Activated CD8-positive, alpha-beta memory T cell treated with anti-CD3 and anti-CD28 coated beads, Interleukin-2, amount 50 U/mL, for 4 hours (primary cell): Measurements from ENCODE around the gene GALR2.

Experiments
- DNase-seq: peaks from one replicate; pipeline ENCODE4 v3.0.0-alpha.2; 2020

Gene GALR2

GRCh38 chr17:76102944-76103273 lies 28.3 kb downstream of the GALR2 start:
- DNase-seq = no peak

DNA sequence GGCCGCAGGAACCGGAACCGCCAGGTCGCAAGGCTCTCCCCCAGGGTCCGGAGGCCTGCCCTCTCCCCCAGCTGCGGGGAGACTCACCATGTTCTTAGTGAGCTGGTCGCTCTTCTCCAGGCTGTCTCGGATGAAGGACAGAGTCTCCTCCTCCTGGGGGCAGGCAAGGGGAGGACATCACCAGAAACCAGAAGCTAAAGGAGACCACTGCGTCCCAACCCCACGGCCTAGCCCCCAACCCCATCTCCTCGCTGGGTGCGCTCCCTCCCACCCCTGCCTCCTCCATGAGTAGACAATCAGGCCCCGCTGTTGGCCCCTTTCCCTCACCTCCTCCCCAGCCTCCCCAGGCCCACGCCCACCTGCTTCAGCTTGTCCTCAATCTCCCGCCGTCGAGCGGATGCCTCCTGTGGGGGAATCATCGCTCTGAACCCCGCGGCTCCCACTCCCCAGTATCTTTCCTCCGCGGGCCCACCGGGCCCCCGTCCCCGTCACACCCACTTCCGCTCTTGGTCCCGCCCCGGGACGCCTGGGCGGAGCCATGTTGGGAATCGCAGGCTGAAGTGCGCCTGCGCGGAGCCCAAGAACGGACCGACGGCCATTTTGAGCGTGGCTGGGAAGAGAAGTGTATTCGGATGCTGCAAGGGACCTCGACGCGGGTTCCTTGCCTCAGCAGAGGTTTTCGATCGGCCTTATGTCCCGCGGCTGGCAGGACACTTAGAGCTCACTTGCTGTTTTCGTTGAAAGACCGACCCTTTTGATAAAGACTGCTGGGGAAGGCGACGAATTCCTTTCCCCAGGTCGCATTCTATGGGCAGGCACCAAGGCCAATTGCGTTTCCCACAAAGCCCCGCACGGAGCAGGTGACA lies 28.9 kb downstream of the GALR2 start, which contains the start of gene EXOC7:
Gene EXOC7 (minus strand): TSS at position 514 of the 866 bp plus-strand sequence. CDS start 95 bp downstream, at position 419.
- peak; percentile 92 for DNase-seq

GRCh38 chr17:76104140-76104895 lies 29.7 kb downstream of the GALR2 start:
- no peak for DNase-seq

DNA sequence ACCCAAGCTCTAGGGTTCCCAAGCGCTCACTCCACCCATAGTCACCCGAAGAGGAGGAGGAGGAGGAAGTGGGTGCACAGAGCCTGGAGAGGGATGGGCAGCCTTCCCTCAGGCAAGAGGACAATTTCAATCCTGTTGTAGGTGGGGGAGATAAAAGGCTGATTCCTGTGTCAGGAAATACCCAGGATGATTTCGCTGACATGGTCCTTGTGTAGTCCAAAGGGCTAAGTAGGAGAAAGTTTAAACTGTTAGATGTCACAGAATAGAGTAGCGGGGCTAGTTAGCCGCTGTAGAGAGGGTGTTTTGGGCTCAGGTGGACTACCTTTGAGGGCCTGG lies 30.3 kb downstream of the GALR2 start:
- no peak for DNase-seq

GRCh38 chr17:76106703-76107102 lies 32.1 kb downstream of the GALR2 start:
- DNase-seq = no peak

GRCh38 chr17:76107509-76107908 lies 32.9 kb downstream of the GALR2 start:
- DNase-seq = no peak

- no peak for DNase-seq
Measured at GRCh38 chr17:76111956-76112355, 37.4 kb downstream of the GALR2 start.

- DNase-seq = no peak
Measured at GRCh38 chr17:76115138-76115754, 40.7 kb downstream of the GALR2 start.

GRCh38 chr17:76119409-76120371 lies 45.1 kb downstream of the GALR2 start:
- DNase-seq = no peak

DNA sequence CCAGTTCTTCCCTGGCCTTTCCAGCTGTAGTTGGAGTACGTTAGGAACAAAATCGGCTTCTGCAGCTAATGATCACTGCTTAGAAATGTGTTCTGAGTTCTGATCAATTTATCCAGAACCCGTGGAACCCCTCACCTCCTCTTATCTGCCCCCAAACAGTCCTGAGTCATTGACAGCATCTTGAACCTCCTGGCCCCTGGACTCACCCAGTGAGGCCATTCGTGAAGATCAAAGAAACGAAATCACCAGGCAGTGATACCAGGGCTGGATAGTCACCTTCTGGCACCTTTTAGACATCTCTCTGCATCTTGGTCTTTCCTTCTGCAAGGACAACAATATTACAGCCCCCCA lies 46.1 kb downstream of the GALR2 start:
- no peak for DNase-seq

- DNase-seq = no peak
Measured at GRCh38 chr17:76121932-76122430, 47.4 kb downstream of the GALR2 start.

DNA sequence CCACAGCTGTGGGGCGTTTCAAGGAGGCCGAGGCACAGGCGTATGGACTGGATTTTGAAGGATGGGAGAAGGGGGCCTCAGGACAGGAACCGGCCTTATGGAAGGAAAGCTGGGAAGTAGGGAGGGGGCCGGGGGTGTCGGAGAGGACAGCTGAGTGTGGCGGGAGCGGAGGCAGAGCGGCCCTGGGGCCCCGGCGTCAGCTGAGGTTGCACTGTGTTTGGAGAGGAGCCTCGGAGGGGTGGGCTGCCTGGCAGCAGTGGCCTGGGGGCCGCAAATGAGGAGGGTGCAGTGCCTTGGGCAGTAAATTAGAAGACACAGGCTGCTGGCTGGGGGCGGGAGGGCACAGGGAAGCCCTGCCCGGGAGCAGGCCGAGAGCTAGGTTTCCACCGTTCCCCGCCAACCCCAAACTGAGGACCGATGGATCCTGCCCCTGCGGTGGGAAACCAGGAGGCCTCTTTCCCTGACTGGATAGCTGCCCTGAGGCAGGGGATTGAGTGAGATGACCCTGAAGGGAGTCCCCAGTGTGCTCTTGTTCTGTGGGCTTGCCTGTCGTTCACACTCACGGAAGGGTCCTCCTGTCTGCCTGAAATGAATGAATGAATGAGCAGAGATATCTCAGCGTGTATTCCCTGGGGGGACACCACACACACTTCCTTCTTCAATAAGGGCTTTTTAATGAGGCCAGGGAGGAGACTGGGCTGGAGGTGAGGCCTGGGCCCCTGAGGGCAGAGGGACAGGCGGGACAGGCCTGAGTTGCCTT lies 48.0 kb downstream of the GALR2 start:
- DNase-seq = no peak

DNA sequence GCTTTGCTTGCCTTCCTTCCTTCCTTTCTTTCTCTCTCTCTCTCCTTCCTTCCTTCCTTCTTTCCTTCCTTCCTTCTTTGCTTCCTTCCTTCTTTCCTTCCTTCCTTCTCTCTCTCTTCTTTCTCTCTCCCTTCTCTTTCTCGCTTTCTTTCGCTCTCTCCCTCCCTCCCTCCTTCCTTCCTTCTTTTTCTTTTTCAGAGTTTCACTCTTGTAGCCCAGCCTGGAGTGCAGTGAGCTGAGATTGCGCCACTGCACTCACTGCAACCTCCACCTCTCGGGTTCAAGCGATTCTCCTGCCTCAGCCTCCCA lies 48.6 kb downstream of the GALR2 start:
- DNase-seq = no peak

DNA sequence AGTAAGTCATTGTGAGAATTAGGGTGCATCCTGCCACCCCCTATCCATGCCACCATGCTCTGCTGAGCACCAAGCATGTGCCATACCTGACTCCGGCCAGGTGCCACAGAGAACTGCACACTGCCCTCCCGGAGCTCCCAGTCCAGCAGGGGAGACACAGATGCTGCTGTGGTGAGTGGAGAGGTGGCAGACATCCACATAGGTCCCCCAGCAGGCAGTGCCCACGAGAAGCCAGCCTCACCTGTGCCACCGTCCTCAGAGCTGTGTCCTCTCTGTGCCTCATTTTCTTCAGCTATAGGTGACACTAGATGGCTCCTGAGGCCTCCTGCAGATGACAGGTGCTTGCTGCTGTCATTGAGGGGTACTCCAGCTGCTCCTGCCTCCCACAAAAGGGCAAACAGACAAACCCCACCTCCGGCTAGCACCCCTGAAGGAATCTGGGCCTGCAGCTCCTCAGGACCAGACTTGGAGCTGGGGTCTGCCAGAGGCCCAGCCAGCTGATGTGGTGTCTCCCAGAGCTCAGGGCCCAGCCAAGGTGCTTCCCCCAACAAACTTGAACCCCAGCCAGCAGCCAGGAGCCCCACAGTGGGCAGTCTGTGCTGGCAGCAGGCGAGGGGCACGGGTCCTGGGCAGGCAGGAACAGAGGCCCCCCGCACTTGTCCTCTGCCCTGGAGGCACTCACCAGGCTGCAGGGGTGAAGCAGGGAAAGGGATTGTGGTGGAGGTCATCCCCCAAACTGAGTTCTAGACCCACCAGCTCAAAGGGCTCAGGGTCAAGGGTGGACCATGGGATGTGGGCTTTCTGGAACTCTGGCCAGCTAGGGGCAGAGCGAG lies 49.4 kb downstream of the GALR2 start:
- no peak for DNase-seq

DNA sequence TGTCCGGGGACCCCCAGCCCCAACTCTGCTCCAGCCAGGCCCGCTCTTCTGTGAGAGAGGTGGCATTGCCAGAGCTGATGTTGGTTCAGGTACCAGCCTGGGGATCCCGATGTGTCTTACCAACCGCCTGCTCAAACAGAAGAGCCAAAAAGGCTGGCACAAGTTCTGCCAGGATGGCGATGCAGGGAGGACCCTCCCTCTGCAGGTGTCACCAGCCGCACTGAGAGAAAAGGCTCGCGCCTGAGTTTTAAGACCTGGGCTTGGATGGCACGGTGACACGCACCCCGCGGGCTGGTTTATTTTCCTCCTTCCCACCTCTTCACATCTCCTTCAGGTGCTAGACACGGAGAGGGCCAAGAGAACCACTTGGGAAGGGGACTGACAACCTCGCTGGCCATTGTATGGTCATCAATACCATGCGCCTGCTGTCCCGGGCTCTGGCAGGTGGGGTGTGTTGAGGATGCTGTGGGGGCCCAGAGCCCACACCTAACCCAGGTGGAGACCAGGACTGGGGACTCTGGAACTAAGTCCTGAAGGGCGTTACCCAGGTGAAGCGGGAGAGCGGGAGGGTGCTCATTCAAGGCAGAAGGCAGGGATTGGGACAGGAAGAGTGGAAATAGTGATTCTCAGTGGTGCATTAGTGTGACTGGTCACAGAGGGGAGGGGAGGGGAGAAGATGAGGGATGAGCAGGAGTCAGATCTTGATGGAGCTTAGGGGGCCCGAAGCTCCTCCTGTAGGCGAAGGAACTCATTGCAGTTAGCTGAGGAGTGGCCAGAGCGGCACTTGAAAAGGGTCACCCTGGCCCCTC lies 50.2 kb downstream of the GALR2 start:
- no peak for DNase-seq

GRCh38 chr17:76125391-76125675 lies 50.8 kb downstream of the GALR2 start:
- no peak for DNase-seq

DNA sequence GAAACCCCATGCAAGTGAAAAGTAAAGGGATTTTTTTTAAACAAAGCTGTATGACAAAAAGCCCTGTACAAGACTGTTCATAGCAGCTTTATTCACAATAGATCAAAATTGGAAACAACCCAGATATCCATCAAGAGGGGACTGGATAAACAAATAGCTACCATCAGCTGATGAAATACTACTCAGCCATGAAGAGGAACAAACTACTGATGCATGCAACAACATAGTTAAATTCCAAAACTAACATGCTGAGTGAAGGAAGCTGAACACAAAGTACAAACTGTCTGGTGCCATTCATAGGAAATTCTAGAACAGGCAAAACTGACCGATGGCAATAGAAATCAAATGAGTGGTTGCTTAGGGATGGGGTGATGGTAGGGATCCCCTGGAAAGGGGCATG lies 51.3 kb downstream of the GALR2 start:
- no peak for DNase-seq
